ENCODE results near the gene THBD. TPM values are rescaled to one million over a fixed set of nuclear protein-coding genes. Genes with fewer than 3 reads are reported as not detected.

Gene THBD
- total and polyA plus RNA-seq, 4 experiments from 2014 or later, result 0.05 to 0.50 (median 0.29) TPM; not detected in 1

DNA sequence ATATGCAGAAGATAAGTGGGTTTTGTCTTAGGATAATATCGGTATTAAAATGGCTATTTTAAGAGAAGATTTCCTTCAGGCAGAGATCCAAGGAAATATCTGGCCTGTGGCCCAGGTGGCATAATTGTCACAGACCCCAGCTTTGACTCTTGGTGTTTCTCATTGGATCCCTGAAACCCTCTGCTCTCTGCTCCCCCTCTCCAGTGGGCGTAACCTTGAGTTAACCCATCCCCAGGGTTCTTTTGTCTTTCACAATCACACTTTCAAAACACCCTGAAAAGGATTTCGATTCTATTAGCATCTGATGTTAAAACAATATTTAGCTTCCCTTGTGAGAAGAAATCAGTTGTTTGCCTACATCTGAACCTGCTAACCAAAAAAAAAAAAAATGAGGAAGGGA is 7.2 kb downstream of the THBD start:
- no peak for DNase-seq
- POLR2A ChIA-PET (ENCODE audit: partially characterized antibody), result no interaction called here
- H3K4me1 ChIP-seq (ENCODE audit: insufficient read depth, low read length), result no peaks in the 10 kb centered on the region
- no peaks in the 10 kb centered on the region for H3K36me3 Mint-ChIP-seq
- no peaks in the 10 kb centered on the region for H3K36me3 ChIP-seq (ENCODE audit: insufficient read depth, low read length)
- H3K27me3 ChIP-seq (ENCODE audit: insufficient read depth, low read length), result peaks cover 3% of the 10 kb centered on the region
- H3K27ac ChIP-seq (ENCODE audit: low read depth, low read length), result no peak overlapping the region
- peaks cover 0 to 4% (median 0%) of the 10 kb centered on the region in 8 donors for H3K9me3 Mint-ChIP-seq
- no peak overlapping the region for H3K27ac Mint-ChIP-seq
- intact Hi-C loops (cut with micrococcal nuclease), result no loop called here
- H3K9me3 ChIP-seq (ENCODE audit: control insufficient read depth in 1 of 2, low read length in 2 of 2), result no peaks in the 10 kb centered on the region
- H3K27me3 Mint-ChIP-seq, result peaks cover 20 to 37% of the 10 kb centered on the region in 2 donors
- H3K4me3 ChIP-seq (ENCODE audit: low read length in 2 of 2), result no peak overlapping the region
- H3K4me3 Mint-ChIP-seq, result no peak overlapping the region
- CTCF ChIA-PET (ENCODE audit: partially characterized antibody), result no interaction called here
- no peaks in the 10 kb centered on the region for H3K4me1 Mint-ChIP-seq

DNA sequence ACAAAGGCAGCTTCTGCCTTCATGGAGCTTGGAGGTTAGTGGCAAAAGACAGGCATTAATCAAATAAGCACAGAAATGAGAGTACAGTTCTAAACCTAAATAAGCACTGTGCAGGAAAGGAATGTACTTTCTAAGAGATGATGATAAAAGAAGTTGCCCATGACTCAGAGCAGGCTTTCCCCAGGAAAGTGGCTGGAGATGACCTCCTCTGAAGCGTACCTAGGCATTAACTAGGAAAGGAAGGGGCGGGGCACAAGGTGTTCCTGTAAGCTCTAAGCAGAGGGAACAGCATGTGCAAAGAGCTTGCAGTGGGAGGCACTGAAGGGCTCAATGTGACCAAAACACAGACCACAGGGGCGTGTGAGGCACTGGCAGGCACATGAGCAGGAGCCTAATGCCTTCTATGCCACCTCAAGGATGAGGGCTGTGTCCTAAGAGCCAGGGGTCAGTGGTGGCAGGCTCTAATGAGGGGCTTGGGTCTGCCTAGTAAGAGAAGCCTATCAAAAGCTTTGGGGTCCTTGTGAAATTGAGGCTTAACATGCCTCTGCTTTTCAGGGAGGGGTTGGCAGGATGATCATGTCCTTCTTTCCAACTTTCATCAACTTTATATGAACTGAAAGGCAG is 9.5 kb downstream of the THBD start:
- no peaks in the 10 kb centered on the region for H3K4me1 Mint-ChIP-seq
- ChIA-PET CTCF (ENCODE audit: partially characterized antibody) (no interaction called here), POLR2A (ENCODE audit: partially characterized antibody) (no interaction called here)
- H3K27ac Mint-ChIP-seq, result no peak overlapping the region
- no peaks in the 10 kb centered on the region for H3K36me3 Mint-ChIP-seq
- H3K9me3 ChIP-seq (ENCODE audit: control insufficient read depth in 1 of 2, low read length in 2 of 2), result no peaks in the 10 kb centered on the region
- DNase-seq, result no peak
- no peak overlapping the region for H3K4me3 ChIP-seq (ENCODE audit: low read length in 2 of 2)
- H3K4me3 Mint-ChIP-seq, result no peak overlapping the region
- H3K4me1 ChIP-seq (ENCODE audit: insufficient read depth, low read length), result no peaks in the 10 kb centered on the region
- intact Hi-C loops (cut with micrococcal nuclease), result no loop called here
- no peaks in the 10 kb centered on the region for H3K27me3 ChIP-seq (ENCODE audit: insufficient read depth, low read length)
- no peak overlapping the region for H3K27ac ChIP-seq (ENCODE audit: low read depth, low read length)
- peaks cover 0 to 1% (median 0%) of the 10 kb centered on the region in 8 donors for H3K9me3 Mint-ChIP-seq
- no peaks in the 10 kb centered on the region for H3K36me3 ChIP-seq (ENCODE audit: insufficient read depth, low read length)
- H3K27me3 Mint-ChIP-seq, result peaks cover 19 to 37% of the 10 kb centered on the region in 2 donors

DNA sequence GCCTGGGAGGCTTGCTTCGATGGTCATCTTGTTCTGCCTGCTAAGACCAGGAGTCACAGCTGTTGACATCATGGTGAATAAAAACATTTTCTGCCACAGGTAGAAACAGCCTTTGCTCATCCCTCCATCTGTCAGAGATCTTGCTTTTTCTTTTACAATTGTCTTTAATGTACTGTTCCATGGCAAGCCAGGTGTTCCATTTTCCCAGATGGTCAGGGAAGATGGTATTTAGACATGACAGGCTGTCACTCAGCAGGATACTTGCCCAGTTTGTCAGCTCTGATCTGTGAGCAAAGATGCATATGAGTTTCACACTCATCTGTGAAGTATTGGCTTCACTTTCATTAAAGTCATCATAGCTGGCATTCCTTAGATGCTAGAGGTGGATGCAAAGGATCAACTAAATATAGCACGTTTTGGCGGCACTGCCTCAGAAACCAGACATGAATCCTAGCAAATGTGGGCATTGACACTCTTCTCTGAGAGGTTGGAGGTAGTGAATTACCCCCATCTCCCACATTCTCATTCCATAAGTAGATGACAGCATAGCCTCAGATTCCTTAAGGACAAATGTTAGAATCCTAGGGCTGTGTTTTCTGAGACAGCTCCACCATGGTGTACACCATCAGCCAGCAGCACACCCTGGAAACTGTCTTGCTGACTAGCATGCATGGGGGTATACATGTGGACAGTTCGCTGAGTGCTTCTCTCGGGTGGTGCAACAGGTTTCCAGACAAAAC is 10.2 kb downstream of the THBD start:
- no peaks in the 10 kb centered on the region for H3K27me3 ChIP-seq (ENCODE audit: insufficient read depth, low read length)
- H3K4me3 ChIP-seq (ENCODE audit: low read length in 2 of 2), result no peak overlapping the region
- Mint-ChIP-seq H3K4me3 (no peak overlapping the region), H3K4me1 (no peaks in the 10 kb centered on the region), H3K27ac (no peak overlapping the region), H3K9me3 (peaks cover 0 to 1% (median 0%) of the 10 kb centered on the region in 8 donors), H3K27me3 (peaks cover 18 to 36% of the 10 kb centered on the region in 2 donors), H3K36me3 (no peaks in the 10 kb centered on the region)
- ChIA-PET CTCF (ENCODE audit: partially characterized antibody) (no interaction called here), POLR2A (ENCODE audit: partially characterized antibody) (no interaction called here)
- no peak for DNase-seq
- no peaks in the 10 kb centered on the region for H3K4me1 ChIP-seq (ENCODE audit: insufficient read depth, low read length)
- no peaks in the 10 kb centered on the region for H3K36me3 ChIP-seq (ENCODE audit: insufficient read depth, low read length)
- H3K9me3 ChIP-seq (ENCODE audit: control insufficient read depth in 1 of 2, low read length in 2 of 2), result no peaks in the 10 kb centered on the region
- intact Hi-C loops (cut with micrococcal nuclease), result no loop called here
- no peak overlapping the region for H3K27ac ChIP-seq (ENCODE audit: low read depth, low read length)

- Histone ChIP-seq H3K27ac (ENCODE audit: low read depth, low read length) (no peak overlapping the region), H3K4me3 (ENCODE audit: low read length in 2 of 2) (no peak overlapping the region), H3K9me3 (ENCODE audit: control insufficient read depth in 1 of 2, low read length in 2 of 2) (no peaks in the 10 kb centered on the region), H3K27me3 (ENCODE audit: insufficient read depth, low read length) (no peaks in the 10 kb centered on the region), H3K36me3 (ENCODE audit: insufficient read depth, low read length) (no peaks in the 10 kb centered on the region), H3K4me1 (ENCODE audit: insufficient read depth, low read length) (no peaks in the 10 kb centered on the region)
- no peaks in the 10 kb centered on the region for H3K36me3 Mint-ChIP-seq
- peaks cover 18 to 34% of the 10 kb centered on the region in 2 donors for H3K27me3 Mint-ChIP-seq
- peaks cover 0 to 1% (median 0%) of the 10 kb centered on the region in 8 donors for H3K9me3 Mint-ChIP-seq
- intact Hi-C loops (cut with micrococcal nuclease), result no loop called here
- DNase-seq, result no peak
- no peak overlapping the region for H3K27ac Mint-ChIP-seq
- no peaks in the 10 kb centered on the region for H3K4me1 Mint-ChIP-seq
- CTCF ChIA-PET (ENCODE audit: partially characterized antibody), result no interaction called here
- POLR2A ChIA-PET (ENCODE audit: partially characterized antibody), result no interaction called here
- H3K4me3 Mint-ChIP-seq, result no peak overlapping the region
Measured at GRCh38 chr20:23037017-23037481, 12.4 kb downstream of the THBD start.

GRCh38 chr20:23036371-23036770 is 13.1 kb downstream of the THBD start:
- no peaks in the 10 kb centered on the region for H3K9me3 ChIP-seq (ENCODE audit: control insufficient read depth in 1 of 2, low read length in 2 of 2)
- H3K27ac ChIP-seq (ENCODE audit: low read depth, low read length), result no peak overlapping the region
- intact Hi-C loops (cut with micrococcal nuclease), result no loop called here
- H3K4me1 Mint-ChIP-seq, result no peaks in the 10 kb centered on the region
- POLR2A ChIA-PET (ENCODE audit: partially characterized antibody), result no interaction called here
- no peaks in the 10 kb centered on the region for H3K36me3 ChIP-seq (ENCODE audit: insufficient read depth, low read length)
- H3K9me3 Mint-ChIP-seq, result peaks cover 0 to 1% (median 0%) of the 10 kb centered on the region in 8 donors
- DNase-seq, result no peak
- H3K36me3 Mint-ChIP-seq, result no peaks in the 10 kb centered on the region
- no peaks in the 10 kb centered on the region for H3K27me3 ChIP-seq (ENCODE audit: insufficient read depth, low read length)
- peaks cover 18 to 34% of the 10 kb centered on the region in 2 donors for H3K27me3 Mint-ChIP-seq
- H3K4me3 ChIP-seq (ENCODE audit: low read length in 2 of 2), result no peak overlapping the region
- CTCF ChIA-PET (ENCODE audit: partially characterized antibody), result no interaction called here
- H3K4me1 ChIP-seq (ENCODE audit: insufficient read depth, low read length), result no peaks in the 10 kb centered on the region
- H3K4me3 Mint-ChIP-seq, result no peak overlapping the region
- H3K27ac Mint-ChIP-seq, result no peak overlapping the region

DNA sequence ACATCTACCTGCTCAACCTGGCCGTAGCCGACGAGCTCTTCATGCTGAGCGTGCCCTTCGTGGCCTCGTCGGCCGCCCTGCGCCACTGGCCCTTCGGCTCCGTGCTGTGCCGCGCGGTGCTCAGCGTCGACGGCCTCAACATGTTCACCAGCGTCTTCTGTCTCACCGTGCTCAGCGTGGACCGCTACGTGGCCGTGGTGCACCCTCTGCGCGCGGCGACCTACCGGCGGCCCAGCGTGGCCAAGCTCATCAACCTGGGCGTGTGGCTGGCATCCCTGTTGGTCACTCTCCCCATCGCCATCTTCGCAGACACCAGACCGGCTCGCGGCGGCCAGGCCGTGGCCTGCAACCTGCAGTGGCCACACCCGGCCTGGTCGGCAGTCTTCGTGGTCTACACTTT is 13.7 kb downstream of the THBD start:
- Histone ChIP-seq H3K4me1 (ENCODE audit: insufficient read depth, low read length) (no peaks in the 10 kb centered on the region), H3K27ac (ENCODE audit: low read depth, low read length) (no peak overlapping the region), H3K36me3 (ENCODE audit: insufficient read depth, low read length) (no peaks in the 10 kb centered on the region), H3K4me3 (ENCODE audit: low read length in 2 of 2) (no peak overlapping the region), H3K9me3 (ENCODE audit: control insufficient read depth in 1 of 2, low read length in 2 of 2) (no peaks in the 10 kb centered on the region), H3K27me3 (ENCODE audit: insufficient read depth, low read length) (no peaks in the 10 kb centered on the region)
- intact Hi-C loops (cut with micrococcal nuclease), result no loop called here
- POLR2A ChIA-PET (ENCODE audit: partially characterized antibody), result no interaction called here
- no peak for DNase-seq
- CTCF ChIA-PET (ENCODE audit: partially characterized antibody), result no interaction called here
- Mint-ChIP-seq H3K36me3 (no peaks in the 10 kb centered on the region), H3K9me3 (peaks cover 0 to 1% (median 0%) of the 10 kb centered on the region in 8 donors), H3K27ac (no peak overlapping the region), H3K4me1 (no peaks in the 10 kb centered on the region), H3K4me3 (no peak overlapping the region), H3K27me3 (peaks cover 18 to 33% of the 10 kb centered on the region in 2 donors)

- ChIA-PET CTCF (ENCODE audit: partially characterized antibody) (no interaction called here), POLR2A (ENCODE audit: partially characterized antibody) (no interaction called here)
- no peaks in the 10 kb centered on the region for H3K27me3 ChIP-seq (ENCODE audit: insufficient read depth, low read length)
- Mint-ChIP-seq H3K9me3 (no peaks in the 10 kb centered on the region), H3K4me1 (no peaks in the 10 kb centered on the region), H3K4me3 (no peak within 1 kb of the TSS), H3K27me3 (peaks cover 15 to 26% of the 10 kb centered on the region in 2 donors), H3K36me3 (no peaks in the 10 kb centered on the region), H3K27ac (no peak within 1 kb of the TSS)
- H3K27ac ChIP-seq (ENCODE audit: low read depth, low read length), result no peak within 1 kb of the TSS
- no peaks in the 10 kb centered on the region for H3K4me1 ChIP-seq (ENCODE audit: insufficient read depth, low read length)
- intact Hi-C loops (cut with micrococcal nuclease), result no loop called here
- H3K9me3 ChIP-seq (ENCODE audit: control insufficient read depth in 1 of 2, low read length in 2 of 2), result no peaks in the 10 kb centered on the region
- H3K4me3 ChIP-seq (ENCODE audit: low read length in 2 of 2), result no peak within 1 kb of the TSS
- no peak for DNase-seq
- no peaks in the 10 kb centered on the region for H3K36me3 ChIP-seq (ENCODE audit: insufficient read depth, low read length)
Measured at GRCh38 chr20:23034721-23035671, 14.5 kb downstream of the THBD start, which contains the start of gene SSTR4. SSTR4 (plus strand) TSS chr20:23035312; CDS start chr20:23035484, 172 bp downstream.
